GM18867 (cell line): Measurements from ENCODE around the gene TNRC6C.
"Not testable (repeated sequence)": the region's sequence is repeated elsewhere in the genome, so short reads cannot be mapped to it uniquely, and the experiment has no call there.

Experiments
- ATAC-seq: cut with Tn5 transposase; IDR thresholded peaks from one replicate; pipeline ENCODE4 v1.9.1; 2021; ENCODE audit warnings: mild to moderate bottlenecking, moderate library complexity; ENCODE audit not compliant: unreplicated experiment

The TNRC6C gene

DNA sequence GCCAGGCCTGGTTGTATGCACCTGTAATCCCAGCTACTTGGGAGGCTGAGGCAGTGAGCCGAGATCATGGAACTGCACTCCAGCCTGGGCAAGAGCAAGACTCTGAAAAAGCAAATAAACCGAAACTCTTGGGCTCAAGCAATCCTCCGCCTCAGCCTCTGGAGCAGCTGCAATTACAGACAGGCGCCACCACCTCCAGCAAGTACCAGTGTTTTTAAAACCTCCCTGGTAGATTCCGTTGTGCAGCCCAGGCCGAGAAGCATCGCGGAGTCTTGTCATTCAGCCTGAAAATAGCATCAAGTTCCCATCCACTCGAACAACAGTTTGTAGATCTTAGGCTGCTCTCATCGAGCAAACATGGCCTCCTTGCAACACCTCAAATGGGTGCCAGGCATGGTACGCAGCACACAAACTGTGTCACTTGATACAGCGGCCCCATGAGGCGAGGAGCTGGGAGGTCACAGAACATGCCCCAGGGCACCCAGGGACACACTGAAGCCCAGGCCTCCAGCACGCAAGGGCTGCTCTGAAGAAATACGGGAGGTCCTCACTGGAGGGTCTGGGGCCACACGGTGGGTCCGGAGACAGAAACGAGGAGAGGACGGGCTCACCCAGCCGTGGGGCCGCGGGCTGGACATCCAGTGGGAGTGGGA is 152.0 kb downstream of the TNRC6C start:
- no peak for ATAC-seq

DNA sequence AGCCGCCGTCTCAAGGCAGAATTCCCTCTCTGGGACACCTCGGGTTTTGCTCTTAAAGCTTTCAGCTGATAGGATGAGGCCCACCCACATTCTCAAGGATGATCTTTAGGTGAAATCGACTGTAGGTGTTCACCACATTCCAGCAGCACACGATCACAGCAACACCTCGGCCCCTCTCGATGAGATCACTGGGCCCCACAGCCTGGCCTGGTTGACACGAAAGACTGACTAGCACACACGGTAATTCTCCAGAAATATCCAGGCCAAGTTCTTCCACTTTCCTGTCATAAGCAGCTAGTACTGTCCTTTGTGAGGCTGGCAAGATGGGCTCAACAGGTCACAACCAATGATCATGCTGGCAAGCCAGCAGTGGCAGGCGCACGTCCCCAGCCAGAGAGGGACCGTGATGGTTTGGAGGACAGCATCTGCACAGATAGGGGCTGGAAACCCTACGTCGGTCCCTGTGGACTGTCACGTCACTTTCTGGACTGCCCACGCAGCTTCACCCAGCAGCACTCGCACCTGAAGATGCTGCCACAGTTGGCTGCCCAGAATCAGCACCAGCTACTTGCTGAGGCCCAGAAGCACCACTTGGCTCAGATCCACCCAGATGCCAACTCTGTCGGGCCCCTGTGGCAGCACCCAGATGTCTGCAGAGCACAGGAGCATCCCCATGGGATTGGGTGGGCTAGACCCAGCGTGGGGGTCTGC is 152.7 kb downstream of the TNRC6C start:
- ATAC-seq = no peak

DNA sequence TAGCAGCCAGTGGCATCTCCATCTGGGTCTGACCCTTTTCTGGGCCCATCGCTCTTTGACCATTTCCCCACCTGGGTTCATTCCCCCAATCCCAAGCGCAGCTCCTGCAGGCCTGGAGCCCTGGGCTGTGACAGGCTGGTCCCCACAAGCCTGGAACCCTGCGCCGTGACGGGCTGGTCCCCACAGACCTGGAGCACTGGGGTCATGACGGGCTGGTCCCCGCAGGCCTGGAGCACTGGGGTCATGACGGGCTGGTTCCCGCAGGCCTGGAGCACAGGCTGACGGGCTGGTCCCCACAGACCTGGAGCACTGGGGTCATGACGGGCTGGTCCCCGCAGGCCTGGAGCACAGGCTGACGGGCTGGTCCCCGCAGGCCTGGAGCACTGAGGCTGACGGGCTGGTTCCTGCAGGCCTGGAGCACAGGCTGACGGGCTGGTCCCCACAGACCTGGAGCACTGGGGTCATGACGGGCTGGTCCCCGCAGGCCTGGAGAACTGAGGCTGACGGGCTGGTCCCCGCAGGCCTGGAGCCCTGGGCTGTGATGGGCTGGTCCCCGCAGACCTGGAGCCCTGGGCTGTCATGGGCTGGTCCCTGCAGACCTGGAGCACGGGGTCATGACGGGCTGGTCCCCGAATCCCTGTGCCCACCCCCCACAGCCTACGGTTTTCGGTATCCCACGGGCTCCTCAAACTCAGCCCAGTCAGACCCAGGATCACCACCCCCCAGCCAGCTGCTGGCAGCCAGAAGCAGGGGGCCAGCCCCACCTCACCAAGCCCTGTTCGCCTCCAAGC is 153.4 kb downstream of the TNRC6C start:
- no peak for ATAC-seq

DNA sequence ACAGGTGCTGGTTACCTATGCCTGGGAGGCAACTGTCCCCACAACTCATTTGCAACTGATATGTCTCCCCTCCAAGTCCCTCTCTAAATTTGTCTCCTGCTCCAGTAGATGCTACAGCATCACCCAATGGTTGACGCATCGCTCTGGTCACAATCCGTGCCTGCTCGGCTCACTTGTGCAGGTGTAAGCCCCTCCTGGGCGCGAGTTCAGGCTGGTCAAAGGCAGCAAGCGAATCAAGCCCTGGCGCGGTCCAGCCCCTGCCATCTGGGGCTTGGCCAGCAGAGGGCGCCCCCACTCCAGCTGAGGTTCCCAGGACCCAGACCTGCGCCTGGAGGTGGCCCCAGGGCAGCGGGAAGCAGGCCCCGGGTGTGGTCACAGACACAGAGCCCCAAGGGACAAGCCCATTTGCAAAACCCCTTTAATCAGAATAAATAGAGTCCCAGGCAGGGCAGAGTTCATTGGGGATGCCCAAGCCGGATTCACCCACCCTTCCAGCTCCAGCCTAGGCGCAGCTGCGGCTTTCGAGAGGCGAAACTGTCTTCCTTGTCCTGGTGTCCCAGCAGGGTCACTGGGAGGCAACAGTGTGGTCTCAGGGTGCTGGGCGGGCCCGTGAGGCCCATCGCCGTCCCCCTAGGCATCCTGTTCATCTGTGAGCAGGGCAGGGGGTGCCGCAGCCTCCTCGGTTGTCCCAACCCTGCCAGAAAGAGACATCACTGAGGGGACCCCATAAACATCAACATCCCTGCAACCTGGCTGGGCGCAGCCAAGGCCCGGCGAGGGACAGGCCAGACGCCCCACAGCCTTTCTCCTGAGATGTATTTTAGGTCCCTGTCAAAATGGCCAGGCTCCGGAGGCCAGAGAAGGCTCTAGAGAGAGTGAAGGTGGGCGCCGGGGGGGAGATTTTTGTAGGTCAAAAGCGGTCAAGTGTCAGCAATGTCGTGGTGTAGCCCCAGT is 154.3 kb downstream of the TNRC6C start:
- no peak for ATAC-seq

DNA sequence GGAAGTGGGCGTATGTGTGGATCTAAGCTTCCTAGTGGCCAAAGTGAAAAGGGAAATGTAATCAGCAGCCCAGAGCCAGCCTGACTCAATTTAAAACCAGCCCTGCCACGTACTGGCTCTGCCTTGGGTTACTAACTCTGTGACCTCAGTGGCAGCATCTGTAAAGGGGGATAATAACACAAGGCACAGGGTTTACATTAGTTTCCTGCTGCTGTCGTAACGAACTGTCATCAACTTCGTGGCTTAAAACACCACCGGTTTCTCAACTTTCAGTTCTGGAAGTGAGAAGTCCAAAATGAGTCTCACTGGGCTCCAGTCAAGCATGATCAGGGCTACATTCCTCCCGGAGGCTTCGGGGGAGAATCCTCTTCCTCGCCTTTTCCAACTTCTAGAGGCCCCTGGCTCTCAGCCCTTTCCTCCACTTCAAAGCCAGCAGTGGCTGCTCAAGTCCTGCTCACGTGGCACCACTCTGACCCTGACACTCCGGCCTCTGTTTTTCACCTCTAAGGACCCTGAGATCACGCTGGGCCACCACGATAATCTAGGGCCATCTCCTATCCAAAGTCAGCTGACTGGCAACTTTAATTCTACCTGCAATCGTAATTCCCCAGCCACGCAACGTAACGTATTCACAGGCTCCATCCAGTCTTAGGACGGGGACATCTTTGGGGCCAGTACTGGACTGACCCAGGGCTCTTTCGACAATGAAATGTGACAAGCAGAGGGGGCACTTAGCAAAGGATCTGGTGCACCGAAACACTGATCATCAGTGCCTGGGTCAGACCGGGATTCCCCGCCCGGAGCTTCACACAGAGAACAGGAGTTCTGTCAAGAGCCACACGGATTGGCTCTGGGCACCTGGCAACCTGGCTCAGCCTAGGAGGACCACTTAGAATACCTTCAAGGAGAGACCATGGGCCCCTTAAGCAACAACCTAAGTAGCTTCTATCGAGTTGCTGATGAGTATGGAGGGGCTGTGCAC is 155.6 kb downstream of the TNRC6C start:
- ATAC-seq = no peak

DNA sequence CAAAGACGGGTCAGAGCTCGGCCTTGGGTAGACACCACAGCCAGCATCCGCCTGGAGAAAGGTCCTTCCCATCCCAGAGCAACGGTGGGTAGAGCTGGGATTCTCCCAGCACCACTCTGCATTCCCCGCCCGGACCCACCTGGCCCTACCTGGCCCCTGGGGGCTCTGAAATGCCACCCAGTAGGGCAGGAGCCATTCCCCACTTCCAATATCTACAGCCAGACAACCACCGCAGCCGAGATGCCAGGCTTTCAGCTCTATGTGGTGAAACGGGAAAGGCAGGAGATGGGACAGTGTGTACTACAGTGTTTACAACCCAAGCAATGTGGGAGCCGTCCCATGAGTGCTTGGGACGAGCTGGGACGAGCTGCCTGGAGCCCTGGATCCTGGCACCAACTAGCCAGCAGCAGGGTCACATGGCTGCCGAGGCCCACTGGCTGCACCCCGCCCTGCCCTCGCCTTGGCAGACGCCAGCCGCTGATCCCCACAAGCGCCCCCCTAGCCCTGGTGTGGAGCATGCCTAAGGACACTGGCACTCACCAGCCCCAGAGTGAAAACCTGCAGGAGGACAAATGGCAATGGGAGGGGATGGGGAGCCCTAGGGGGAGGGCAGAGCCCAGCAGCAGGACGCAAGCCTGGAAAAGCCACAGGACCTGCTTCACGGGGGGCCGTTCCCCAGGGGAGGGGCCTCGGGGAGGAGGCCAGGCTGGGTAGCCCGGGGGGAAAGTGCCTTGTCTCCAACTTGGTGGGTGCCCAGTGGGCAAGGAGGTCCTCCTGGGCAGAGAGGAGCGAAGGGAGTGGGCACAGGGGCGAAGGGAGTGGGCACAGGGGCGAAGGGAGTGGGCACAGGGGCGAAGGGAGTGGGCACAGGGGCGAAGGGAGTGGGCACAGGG is 156.6 kb downstream of the TNRC6C start:
- ATAC-seq = no peak

DNA sequence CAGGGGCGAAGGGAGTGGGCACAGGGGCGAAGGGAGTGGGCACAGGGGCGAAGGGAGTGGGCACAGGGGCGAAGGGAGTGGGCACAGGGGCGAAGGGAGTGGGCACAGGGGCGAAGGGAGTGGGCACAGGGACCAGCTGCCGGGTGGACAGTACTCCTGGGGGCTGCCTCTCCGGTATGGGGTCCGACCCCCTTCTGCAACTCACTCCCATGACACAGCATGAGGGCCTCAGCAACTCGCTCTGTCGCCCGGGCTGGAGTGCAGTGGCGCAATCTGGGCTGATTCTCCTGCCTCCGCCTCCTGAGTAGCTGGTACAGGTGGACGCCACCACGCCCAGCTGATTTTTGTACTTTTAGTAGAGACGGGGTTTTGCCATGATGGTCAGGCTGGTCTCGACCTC is 157.3 kb downstream of the TNRC6C start:
- not testable (repeated sequence) for ATAC-seq

DNA sequence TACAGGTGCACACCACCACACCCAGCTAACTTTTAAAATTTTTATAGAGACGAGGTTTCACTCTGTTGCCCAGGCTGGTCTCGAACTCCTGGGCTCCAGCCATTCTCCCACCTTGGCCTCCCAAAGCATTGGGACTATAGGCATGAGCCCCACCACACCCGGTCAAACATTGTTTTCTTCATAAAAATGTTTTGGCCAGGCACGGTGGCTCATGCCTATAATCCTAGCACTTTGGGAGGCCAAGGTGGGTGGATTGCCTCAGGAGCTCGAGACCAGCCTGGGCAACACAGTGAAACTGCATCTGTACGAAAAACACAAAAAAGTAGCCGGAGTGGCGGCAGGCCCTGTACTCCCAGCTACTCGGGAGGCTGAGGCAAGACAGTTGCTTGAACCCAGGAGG is 157.9 kb downstream of the TNRC6C start:
- ATAC-seq = no peak

DNA sequence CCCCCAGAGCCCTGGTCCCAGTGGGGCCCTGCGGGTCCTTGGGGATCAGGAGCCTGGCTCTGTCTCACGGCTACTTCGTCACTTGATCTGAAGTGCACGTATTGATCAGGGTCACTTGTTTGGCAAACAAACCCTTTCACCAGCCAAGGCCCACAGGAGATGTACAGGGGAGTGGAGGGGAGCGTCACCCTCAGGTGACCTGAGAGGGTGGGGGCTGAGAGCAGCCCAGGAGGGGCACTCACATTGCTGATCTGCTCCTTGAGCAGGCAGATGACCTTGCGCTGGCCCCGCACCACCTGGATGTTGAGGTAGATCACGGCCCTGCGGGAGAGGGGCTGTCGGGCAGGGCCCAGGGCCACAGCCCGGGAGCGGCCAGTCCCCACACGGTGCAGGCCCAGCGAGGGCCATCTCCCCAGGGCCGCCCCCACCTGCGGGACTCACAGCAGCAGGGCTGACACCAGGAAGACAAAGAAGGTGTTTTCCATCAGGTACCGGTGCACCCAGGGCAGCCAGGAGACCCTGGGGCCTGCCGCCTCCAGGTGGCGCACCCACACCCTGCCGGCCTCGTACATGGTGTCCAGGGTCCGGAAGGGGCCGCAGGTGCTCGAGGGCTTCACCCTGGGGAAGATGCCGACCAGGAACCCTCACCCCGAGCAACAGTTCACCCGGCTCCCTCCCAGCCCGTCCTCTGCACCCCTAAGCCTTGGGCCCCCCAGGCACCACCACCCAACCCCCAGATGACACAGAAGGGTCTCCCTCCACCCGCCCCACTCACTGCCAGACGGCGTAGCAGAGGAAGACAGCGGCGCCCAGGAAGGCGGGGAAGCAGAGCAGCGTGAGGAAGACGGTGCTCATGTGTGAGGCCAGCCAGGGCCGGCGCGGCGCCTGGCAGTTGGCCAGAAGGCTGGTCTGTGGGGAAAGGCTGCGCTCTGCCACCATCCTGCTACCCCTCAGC is 158.8 kb downstream of the TNRC6C start:
- no peak for ATAC-seq

DNA sequence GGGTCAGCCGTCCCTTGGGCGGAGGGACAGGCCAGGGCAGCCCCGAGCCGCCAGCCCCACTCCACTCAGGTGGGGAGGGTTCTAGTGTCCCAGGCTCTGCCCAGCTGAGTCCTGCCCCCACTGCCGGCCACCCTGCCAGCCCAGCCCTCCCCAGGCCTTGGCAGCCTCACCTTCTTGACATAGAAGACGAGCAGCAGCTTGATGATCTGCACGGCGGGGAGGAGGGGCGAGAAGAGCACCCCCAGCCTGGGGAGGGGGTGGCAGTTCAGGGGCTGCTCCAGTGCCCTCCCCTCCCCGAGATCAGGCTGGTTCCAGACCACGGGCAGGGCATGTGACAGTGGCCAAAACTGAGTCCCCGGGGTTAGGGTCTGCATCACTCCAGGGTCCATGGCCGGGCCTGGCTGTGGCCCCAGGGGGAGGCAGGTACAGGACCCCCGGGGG is 160.3 kb downstream of the TNRC6C start:
- no peak for ATAC-seq

DNA sequence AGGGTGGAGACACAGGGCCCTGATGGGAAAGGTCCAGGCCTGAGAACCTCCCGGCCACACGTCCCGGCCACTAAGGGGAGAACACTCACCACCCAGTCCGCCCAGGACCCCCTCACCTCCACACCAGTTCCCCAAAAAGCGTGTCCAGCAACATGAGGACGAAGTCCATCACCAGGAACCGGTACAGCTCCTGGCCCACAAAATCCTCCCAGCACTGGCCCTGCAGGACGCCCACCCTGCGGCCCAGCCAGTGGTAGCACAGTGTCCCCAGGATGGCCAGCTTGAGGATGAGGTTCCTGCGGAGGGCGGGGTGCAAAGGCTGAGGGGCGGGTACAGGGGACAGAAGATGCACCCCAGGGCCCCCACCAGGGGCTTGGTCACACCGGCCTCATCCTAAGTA is 162.0 kb downstream of the TNRC6C start:
- ATAC-seq = no peak

DNA sequence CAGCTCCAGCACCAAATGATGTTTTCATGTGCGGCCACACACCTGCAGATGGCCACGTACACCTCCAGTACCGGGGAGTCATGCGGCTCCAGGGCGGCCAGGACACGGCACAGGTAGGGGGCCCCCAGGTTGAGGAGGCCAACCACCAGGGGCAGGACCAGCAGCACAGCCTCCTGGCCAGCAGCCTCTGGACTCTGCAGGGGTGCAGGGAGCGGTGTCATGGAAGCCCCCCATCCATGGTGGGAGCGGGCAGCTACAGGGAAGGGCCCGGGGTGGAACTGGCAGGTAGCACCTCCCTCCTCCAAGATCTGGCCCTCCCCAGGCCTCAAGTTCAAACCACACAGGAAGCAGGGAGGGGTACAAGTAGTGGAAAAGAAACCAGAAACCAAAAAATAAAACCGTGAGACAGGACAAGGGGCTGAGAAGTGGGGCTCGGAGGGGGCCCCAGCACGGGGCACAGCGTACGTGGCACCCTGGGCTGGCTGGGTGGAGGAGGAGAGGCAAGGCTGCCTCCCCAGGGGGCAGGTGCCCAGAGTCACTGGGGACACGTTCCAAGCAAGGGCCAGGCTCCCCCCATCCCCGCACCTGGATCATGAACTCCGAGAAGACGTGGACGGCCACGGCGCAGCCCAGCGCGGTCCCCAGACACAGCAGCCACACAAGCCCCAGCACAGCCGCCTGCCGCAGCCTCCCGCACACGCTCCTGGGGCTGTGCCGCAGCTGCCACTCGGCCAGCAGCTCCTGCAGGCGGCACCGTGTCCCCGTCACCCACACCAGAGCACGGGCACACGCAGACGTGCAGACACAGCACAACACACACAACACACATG is 162.7 kb downstream of the TNRC6C start:
- no peak for ATAC-seq

DNA sequence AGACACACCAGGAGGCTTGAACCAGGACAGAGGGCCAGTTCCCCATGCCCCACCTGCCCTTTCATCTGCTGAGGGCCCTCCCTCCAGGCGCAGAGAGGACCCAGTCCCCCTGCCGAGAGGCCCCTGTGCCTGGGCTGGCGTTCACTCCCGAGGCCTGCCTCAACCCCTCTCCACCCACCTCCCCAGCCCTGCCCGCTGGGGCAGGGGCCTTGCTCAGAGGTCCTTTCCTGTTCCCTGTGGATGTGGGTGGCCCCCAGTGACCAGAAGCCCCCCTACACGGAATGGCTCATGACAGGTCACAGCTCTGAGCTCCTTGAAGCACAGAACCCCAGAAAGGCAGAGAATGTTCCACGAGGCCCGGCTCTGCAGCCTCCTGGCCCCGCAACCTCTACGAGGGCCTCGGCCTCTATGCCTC is 163.3 kb downstream of the TNRC6C start:
- no peak for ATAC-seq

DNA sequence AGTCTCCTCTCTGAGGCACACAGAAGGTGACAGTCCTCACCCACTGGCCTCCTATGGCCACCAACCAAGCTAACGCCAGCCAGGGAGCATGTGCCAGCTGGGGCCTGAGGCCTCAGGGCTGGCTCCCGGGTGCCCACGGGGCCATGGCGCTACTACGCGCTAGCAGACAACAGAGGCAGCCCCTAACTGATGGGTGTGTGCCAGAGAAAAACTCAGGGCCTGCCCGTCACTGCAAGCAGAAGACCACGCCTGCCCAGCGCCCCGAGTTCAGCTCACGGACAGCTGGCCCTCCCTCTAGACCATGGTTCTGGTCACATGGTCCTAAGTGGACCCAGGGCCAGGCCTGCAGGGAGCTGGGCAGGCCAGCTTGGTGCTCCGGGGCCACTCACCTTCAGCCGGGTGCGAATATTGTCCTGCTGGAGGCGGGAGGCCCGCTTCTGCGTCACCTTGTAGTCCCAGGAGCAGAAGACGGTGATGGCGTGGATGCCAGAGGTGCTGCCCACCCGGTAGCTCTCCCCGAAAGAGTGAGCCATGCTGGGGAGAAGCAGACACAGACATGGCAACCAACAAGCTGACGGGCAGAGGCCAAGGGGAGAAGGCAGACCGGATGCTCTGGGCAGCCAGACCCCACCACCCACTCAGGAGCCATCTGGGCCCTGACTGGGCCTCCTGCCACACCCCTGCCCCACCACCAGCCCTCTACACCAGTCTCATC is 163.9 kb downstream of the TNRC6C start:
- no peak for ATAC-seq

DNA sequence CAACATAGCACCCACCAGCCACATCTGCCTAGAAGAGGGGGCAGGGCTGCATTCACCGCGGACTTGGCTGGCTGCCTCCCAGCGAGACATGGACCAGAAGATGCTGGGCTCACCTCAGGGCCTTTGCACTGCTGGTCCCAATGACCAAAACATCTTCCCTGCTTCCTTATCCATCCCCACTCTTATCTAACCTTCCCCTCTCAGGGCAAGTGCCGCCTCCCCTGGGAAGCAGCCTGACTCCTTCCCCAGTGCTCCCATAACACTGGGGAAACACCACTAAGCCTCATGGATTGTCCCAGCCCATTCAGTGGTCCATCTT is 164.4 kb downstream of the TNRC6C start:
- ATAC-seq = no peak

DNA sequence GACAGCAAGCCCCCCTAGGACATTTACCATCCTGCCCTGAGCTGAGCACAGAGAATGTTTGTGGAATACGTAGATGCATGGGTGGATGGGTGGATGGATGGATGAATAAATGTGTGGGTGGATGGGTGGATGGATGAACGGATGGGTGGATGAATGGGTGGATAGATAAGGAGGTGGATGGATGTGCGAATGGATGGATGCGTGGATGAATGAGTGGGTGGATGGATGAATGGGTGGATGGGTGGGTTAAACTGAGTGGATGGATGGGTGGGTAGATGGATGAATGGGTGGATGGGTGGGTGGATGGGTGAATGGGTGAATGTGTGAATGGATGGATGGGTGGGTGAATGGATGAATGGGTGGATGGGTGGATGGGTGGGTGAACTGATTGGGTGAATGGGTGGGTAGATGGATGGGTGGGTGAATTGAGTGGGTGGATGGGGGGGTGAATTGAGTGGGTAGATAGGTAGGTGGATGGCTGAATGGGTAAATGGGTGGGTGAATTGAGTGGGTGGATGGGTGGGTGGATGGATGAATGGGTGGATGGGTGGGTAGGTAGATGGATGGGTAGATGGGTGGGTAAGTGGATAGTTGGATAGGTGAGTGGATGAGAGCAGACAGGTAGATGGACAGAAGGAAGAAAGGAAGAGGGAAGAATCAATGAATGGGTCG is 164.9 kb downstream of the TNRC6C start:
- no peak for ATAC-seq
